Cardiac fibroblast (primary cell): Measurements from ENCODE around the gene CRY1.

Experiments
- DNase-seq, 2 donors: peaks; one replicate each; pipeline versions ENCODE4 v3.0.0 to v3.0.0-alpha.2; 2010; ENCODE audit warnings: low read depth in 2 of 2
- H3K4me3 ChIP-seq, 2 donors: replicated peaks in 1 of 2; 1 replicate in 1 of 2; 2 replicates in 1 of 2; pipeline ENCODE4 v1.5.1; 2011; ENCODE audit warnings: low read depth in 2 of 2, low read length in 2 of 2, mild to moderate bottlenecking in 2 of 2, moderate library complexity in 1 of 2
- TF ChIP-seq, protein P1 (sequence below): IDR thresholded peaks from one replicate; pipeline ENCODE4 v1.5.1; 2011; ENCODE audit warnings: low read depth, mild to moderate bottlenecking, low read length, inconsistent platforms

The CRY1 gene

GRCh38 chr12:106975098-106975497 lies 118.3 kb downstream of the CRY1 start:
- no peak for DNase-seq
- no peak overlapping the region for H3K4me3 ChIP-seq
- TF ChIP-seq, protein P1, sequence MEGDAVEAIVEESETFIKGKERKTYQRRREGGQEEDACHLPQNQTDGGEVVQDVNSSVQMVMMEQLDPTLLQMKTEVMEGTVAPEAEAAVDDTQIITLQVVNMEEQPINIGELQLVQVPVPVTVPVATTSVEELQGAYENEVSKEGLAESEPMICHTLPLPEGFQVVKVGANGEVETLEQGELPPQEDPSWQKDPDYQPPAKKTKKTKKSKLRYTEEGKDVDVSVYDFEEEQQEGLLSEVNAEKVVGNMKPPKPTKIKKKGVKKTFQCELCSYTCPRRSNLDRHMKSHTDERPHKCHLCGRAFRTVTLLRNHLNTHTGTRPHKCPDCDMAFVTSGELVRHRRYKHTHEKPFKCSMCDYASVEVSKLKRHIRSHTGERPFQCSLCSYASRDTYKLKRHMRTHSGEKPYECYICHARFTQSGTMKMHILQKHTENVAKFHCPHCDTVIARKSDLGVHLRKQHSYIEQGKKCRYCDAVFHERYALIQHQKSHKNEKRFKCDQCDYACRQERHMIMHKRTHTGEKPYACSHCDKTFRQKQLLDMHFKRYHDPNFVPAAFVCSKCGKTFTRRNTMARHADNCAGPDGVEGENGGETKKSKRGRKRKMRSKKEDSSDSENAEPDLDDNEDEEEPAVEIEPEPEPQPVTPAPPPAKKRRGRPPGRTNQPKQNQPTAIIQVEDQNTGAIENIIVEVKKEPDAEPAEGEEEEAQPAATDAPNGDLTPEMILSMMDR = no peak

DNA sequence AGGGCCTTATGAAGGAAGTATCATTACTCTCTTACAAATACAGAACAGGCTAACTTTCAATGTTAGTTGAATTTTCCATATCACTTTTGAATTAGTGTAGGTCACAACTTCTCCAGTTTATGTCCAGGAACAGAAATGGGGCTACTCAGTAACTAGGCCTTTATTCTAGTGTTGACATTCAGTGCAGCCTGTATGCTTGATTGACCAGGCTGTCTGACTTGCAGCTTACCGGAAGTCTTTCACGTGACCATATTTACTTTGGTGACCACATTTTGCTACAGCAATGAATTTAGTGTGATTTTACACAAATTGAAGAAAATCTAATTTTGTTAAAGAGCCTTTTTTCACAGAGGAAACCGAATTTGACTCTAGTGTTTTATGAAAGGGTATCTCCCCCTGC lies 118.8 kb downstream of the CRY1 start:
- no peak overlapping the region for H3K4me3 ChIP-seq
- no peak for DNase-seq
- TF ChIP-seq, protein P1 = no peak

DNA sequence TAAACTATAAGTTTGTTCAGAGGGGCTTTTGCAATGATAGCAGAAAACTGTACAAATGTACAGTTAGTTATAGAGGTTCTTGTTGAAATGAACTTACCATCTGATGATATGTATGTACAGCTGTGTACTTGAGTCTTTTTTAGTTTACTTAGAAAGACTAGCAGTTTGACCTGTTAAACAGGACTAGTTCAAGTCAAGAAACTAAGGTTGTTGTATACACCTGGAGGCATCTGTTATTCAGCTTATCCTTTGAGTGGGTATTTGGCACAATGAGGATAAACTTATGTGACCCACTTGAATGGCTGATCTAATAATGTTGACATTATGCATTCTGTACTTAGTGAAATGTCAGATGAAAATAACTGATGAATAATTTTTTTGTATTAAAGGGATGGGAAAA lies 119.8 kb downstream of the CRY1 start:
- no peak overlapping the region for H3K4me3 ChIP-seq
- TF ChIP-seq, protein P1 = no peak
- no peak for DNase-seq

DNA sequence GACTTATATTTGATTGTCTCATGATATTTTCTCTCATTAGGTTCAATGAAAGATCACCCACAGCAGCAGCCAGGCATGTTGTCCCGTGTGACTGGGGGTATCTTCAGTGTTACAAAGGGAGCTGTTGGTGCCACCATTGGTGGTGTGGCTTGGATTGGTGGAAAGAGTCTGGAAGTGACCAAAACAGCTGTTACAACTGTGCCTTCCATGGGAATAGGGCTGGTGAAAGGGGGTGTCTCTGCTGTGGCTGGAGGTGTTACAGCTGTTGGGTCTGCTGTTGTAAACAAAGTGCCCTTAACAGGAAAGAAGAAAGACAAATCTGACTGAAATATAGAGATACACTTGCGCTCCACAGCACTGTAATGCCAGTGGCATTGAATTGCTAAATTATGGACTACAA lies 122.3 kb downstream of the CRY1 start:
- H3K4me3 ChIP-seq = no peak overlapping the region
- DNase-seq = no peak
- TF ChIP-seq, protein P1 = no peak

DNA sequence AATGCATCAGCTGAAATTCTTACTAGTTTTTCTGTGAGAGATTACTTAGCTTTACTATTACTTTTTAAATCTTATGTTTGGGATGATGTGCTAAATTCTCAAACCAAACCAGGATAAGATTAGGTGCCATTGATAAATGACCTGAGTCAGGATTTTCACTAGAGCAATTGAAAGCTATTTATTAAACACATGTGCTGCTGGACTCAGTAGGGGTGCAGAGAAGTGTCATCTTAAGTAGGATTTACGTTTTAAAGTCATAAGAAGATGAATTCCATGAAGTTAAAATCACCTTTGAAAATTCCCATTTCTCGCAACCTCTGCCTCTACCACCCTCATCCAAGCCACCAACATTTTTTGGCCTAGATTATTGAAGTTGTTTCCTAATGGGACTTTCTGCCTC lies 128.8 kb downstream of the CRY1 start:
- TF ChIP-seq, protein P1 = no peak
- DNase-seq = no peak
- no peak overlapping the region for H3K4me3 ChIP-seq

DNA sequence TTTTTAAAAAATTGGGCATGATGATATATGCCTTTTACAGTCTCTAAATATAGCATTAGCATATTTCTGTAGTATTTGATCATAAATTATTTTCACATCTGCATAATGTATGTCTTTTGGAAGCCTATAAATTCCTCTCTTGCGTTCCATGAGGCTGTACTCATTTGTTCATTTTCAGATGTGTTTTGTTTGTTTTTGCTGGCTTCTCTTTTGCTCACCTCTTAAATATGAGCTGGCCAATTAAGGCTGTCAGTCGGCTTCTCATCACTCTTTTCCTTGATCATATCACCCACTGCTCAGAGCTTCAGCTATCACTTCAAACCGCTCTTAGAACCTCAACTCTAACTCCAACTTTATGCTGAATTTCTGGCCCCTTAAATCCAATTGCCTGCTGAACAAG lies 131.1 kb downstream of the CRY1 start:
- TF ChIP-seq, protein P1 = no peak
- no peak overlapping the region for H3K4me3 ChIP-seq
- DNase-seq = no peak

GRCh38 chr12:106960443-106960842 lies 132.9 kb downstream of the CRY1 start:
- TF ChIP-seq, protein P1 = no peak
- DNase-seq = no peak
- H3K4me3 ChIP-seq = no peak overlapping the region
